Stimulated activated CD4-positive, alpha-beta T cell treated with anti-CD3 and anti-CD28 coated beads, TNF-alpha, amount 100 ng/mL, for 24 hours (primary cell): Measurements from ENCODE around the gene RRAGD.
A peak's percentile ranks its signal among the peaks of the same experiment; 100 is the strongest.
"Not testable (repeated sequence)": the region's sequence is repeated elsewhere in the genome, so short reads cannot be mapped to it uniquely, and the experiment has no call there.

Experiments
- DNase-seq, 3 experiments: peaks; one replicate each; pipeline ENCODE4 v3.0.0-alpha.2; 2020; ENCODE audit warnings: low read depth in 3 of 3

RRAGD gene

GRCh38 chr6:89411145-89412070 is 665 bp downstream of the RRAGD start:
- peak in 2 of 3 experiments; percentile 11 to 31 for DNase-seq

- DNase-seq: no peak
Observed at GRCh38 chr6:89410788-89411144, 1.3 kb downstream of the RRAGD start.

- no peak for DNase-seq
Observed at GRCh38 chr6:89410231-89410761, 1.8 kb downstream of the RRAGD start.

- no peak for DNase-seq
Observed at GRCh38 chr6:89409461-89410035, 2.5 kb downstream of the RRAGD start.

- no peak for DNase-seq
Observed at GRCh38 chr6:89406141-89406540, 5.9 kb downstream of the RRAGD start.

- no peak for DNase-seq
Observed at GRCh38 chr6:89404512-89404911, 7.6 kb downstream of the RRAGD start.

- DNase-seq: no peak
Observed at GRCh38 chr6:89402776-89403175, 9.3 kb downstream of the RRAGD start.

- no peak for DNase-seq
Observed at GRCh38 chr6:89400912-89401399, 11.1 kb downstream of the RRAGD start.

- DNase-seq: no peak
Observed at GRCh38 chr6:89400050-89400449, 12.0 kb downstream of the RRAGD start.

GRCh38 chr6:89398762-89399525 is 13.1 kb downstream of the RRAGD start:
- DNase-seq: no peak

- not testable (repeated sequence) for DNase-seq
Observed at GRCh38 chr6:89397884-89398283, 14.2 kb downstream of the RRAGD start.

GRCh38 chr6:89393659-89394058 is 18.4 kb downstream of the RRAGD start:
- no peak for DNase-seq

GRCh38 chr6:89392823-89393222 is 19.2 kb downstream of the RRAGD start:
- DNase-seq: no peak

GRCh38 chr6:89388846-89389245 is 23.2 kb downstream of the RRAGD start:
- no peak for DNase-seq

GRCh38 chr6:89387516-89388201 is 24.4 kb downstream of the RRAGD start:
- no peak for DNase-seq

GRCh38 chr6:89386917-89387491 is 25.1 kb downstream of the RRAGD start:
- DNase-seq: no peak

- no peak for DNase-seq
Observed at GRCh38 chr6:89385846-89386245, 26.2 kb downstream of the RRAGD start.

- no peak for DNase-seq
Observed at GRCh38 chr6:89385156-89385667, 26.9 kb downstream of the RRAGD start.

- DNase-seq: no peak
Observed at GRCh38 chr6:89381031-89381430, 31.0 kb downstream of the RRAGD start.

- DNase-seq: no peak
Observed at GRCh38 chr6:89379281-89379680, 32.8 kb downstream of the RRAGD start.

GRCh38 chr6:89378628-89379027 is 33.4 kb downstream of the RRAGD start:
- no peak for DNase-seq
